Rectal smooth muscle tissue (tissue), 1 donor: ENCODE results near the gene PLA2G12B.

Source experiments
- H3K27ac ChIP-seq: one replicate; pipeline ENCODE4 v1.7.0; 2013; ENCODE audit warnings: low read depth, low read length, inconsistent platforms
- H3K27me3 ChIP-seq: one replicate; pipeline ENCODE4 v1.7.0; 2013; ENCODE audit warnings: low read length; ENCODE audit not compliant: control insufficient read depth, insufficient read depth
- H3K36me3 ChIP-seq: one replicate; pipeline ENCODE4 v1.7.0; 2013; ENCODE audit warnings: low read length; ENCODE audit not compliant: control insufficient read depth, insufficient read depth
- H3K4me1 ChIP-seq: one replicate; pipeline ENCODE4 v1.7.0; 2013; ENCODE audit warnings: low read length; ENCODE audit not compliant: control insufficient read depth, insufficient read depth
- H3K4me3 ChIP-seq: one replicate; pipeline ENCODE4 v1.7.0; 2013; ENCODE audit warnings: low read length
- H3K9ac ChIP-seq: one replicate; pipeline ENCODE4 v1.7.0; 2013; ENCODE audit warnings: low read length

The PLA2G12B gene

DNA sequence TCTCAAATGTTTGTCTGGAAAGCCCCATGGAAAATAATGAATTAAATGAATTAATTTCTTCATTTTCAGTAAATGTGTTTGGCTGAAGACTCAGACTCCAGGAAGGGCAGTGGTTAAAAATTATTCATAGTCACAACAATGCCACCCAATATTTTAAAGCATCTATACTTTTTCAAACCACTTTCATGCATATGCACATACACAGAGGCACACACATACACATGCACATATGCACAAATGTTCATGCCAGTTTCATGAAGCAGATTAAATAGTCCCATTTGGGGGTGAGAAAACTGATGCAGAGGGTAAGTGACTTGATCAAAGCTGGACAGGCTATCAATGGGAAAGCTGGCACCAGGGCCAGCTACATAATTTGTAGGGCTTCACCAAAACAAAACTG is 1.4 kb upstream of the PLA2G12B start:
- Histone ChIP-seq H3K4me1 (no peaks in the 10 kb centered on the region), H3K4me3 (no peak overlapping the region), H3K36me3 (no peaks in the 10 kb centered on the region), H3K27me3 (no peaks in the 10 kb centered on the region), H3K9ac (no peak overlapping the region), H3K27ac (no peak overlapping the region)

DNA sequence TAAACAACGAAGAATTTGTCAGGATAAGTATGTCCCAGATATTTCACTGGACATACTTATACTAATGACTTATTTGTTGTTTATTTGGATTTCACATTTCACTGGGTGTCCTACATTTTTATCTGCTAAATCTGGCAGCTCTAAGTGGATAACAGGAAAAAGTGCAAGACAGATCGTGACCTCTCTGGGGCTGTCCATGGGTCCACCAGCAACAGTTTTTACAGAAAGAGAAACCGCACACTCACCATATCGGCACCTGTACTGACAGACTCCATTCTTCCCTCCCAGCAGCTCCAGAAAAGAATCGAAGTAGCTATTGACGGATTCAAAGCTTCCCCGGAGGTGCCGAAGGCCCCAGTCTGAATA is 393 bp downstream of the PLA2G12B start:
- no peaks in the 10 kb centered on the region for H3K36me3 ChIP-seq
- H3K4me3 ChIP-seq: no peak overlapping the region
- H3K27me3 ChIP-seq: no peaks in the 10 kb centered on the region
- H3K9ac ChIP-seq: no peak overlapping the region
- H3K27ac ChIP-seq: no peak overlapping the region
- H3K4me1 ChIP-seq: no peaks in the 10 kb centered on the region

DNA sequence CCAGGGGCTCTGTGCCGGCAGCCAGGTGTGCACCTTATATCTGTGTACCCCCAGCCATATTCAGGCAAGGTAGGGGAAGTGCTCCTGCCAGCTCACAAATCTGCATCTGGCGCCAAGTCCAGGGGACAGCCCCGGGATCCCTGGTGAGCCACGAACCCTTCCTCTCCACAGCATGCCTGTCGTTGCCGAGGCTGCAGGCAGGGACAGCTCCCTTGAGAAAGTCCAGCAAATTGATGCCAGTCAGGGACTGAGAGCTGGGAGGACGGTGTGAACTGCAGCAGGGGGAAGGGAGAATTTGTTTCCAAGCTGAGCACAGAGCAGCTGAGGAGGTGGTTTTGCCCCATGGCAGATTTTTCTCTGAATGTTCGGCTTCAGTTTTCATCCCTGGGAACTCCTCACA is 919 bp downstream of the PLA2G12B start:
- no peaks in the 10 kb centered on the region for H3K4me1 ChIP-seq
- H3K4me3 ChIP-seq: no peak overlapping the region
- no peak overlapping the region for H3K27ac ChIP-seq
- H3K36me3 ChIP-seq: no peaks in the 10 kb centered on the region
- no peak overlapping the region for H3K9ac ChIP-seq
- no peaks in the 10 kb centered on the region for H3K27me3 ChIP-seq

DNA sequence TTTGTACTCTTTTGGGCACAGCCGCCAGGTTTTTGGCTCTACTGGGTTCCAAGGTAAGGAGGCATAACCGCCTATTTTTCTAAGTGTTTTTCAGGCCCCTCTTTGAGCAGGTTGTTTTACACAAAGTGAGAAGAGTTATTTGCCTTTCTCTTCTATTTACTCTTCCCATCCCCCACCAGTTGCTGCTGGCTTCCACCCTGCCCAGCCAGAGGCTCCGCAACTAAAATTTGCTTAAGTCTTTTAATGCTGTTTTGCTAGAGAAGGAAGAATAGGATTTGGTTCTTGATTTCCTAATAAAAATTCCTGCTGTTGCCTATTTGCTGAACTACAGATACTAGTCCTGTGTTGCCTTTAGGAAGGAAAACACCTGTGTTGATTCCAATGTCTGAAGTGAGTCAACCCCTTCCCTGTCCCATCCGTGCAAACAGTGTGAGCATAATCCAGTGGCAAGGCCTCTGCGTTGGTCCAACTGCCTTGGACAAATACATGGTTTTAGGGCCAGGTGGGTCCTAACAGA is 1.9 kb downstream of the PLA2G12B start:
- Histone ChIP-seq H3K27me3 (no peaks in the 10 kb centered on the region), H3K36me3 (no peaks in the 10 kb centered on the region), H3K9ac (no peak overlapping the region), H3K27ac (no peak overlapping the region), H3K4me1 (no peaks in the 10 kb centered on the region), H3K4me3 (no peak overlapping the region)

DNA sequence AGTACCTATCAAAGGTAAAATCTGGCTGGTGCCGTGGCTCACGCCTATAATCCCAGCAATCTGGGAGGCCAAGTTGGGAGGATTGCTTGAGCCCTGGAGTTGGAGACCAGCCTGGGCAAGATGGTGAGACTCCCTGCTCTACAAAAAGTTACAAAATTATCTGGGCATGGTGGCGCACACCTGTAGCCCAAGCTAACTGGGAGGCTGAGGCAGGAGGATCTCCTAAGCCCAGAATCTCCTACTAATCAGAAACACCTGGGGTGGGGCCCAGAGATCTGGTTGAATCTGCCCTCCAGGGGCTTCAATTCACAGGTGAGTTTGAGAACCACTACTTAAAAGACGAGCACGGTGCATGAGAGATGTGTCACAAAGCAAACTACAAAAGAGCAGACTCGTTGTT is 2.4 kb downstream of the PLA2G12B start:
- H3K4me3 ChIP-seq: no peak overlapping the region
- no peaks in the 10 kb centered on the region for H3K36me3 ChIP-seq
- no peak overlapping the region for H3K27ac ChIP-seq
- H3K9ac ChIP-seq: no peak overlapping the region
- no peaks in the 10 kb centered on the region for H3K4me1 ChIP-seq
- no peaks in the 10 kb centered on the region for H3K27me3 ChIP-seq

DNA sequence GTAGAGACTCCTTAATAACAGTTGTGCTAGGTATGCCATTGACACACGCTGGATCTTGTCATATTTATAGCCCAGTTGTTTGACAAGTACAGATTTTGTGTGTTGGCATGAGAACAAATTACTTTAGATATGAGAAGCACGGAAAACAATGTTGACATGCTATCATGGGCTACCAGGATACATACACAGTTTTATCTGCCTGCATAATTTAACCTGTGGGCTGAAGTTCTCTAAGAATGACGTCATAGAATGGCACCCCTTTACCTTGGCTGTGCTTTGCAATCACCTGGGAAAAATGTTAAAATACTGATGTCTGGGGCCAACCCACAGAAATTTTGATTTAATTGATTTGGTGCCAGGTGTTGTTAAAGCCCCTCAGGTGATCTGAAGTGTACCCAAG is 2.8 kb downstream of the PLA2G12B start:
- Histone ChIP-seq H3K27me3 (no peaks in the 10 kb centered on the region), H3K4me3 (no peak overlapping the region), H3K27ac (no peak overlapping the region), H3K36me3 (no peaks in the 10 kb centered on the region), H3K4me1 (no peaks in the 10 kb centered on the region), H3K9ac (no peak overlapping the region)

DNA sequence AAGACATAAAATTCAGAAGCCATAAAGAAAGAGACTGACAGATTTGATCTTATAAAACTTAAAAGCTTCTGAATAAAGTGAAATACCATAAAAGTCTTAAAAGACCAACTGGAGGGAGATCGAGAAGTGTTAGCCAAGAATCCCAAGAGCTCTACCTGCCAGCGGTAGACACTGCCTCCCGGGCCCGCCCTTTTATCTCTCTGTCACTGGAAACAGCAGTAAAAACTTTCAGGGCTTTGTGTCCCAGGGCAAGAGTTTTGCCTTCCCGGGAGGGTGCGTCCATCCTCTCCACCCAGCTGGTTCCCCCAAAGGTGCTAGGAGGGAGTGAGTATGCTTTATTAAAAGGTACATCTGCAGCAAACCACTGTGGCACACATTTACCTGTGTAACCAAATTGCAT is 5.8 kb downstream of the PLA2G12B start:
- no peaks in the 10 kb centered on the region for H3K36me3 ChIP-seq
- no peaks in the 10 kb centered on the region for H3K27me3 ChIP-seq
- H3K4me1 ChIP-seq: no peaks in the 10 kb centered on the region
- no peak overlapping the region for H3K9ac ChIP-seq
- no peak overlapping the region for H3K4me3 ChIP-seq
- H3K27ac ChIP-seq: no peak overlapping the region

DNA sequence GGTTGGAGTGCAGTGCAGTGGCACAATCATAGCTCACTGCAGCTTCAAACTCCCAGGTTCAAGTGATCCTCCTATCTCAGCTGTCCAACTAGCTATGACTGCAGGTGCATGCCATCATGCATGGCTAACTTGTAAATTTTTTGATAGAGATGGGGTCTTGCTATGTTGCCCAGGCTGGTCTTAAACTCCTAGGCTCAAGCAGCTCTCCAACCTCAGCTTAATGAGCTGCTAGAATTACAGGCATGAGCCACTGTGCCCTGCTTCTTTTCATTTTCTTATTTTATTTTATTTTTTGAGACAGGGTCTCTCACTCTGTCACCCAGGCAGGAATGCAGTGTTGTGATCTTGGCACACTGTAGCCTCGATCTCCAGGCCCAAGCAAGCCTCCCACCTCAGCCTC is 7.6 kb downstream of the PLA2G12B start:
- no peaks in the 10 kb centered on the region for H3K4me1 ChIP-seq
- no peaks in the 10 kb centered on the region for H3K27me3 ChIP-seq
- H3K36me3 ChIP-seq: no peaks in the 10 kb centered on the region
- no peak overlapping the region for H3K4me3 ChIP-seq
- H3K9ac ChIP-seq: no peak overlapping the region
- H3K27ac ChIP-seq: no peak overlapping the region

DNA sequence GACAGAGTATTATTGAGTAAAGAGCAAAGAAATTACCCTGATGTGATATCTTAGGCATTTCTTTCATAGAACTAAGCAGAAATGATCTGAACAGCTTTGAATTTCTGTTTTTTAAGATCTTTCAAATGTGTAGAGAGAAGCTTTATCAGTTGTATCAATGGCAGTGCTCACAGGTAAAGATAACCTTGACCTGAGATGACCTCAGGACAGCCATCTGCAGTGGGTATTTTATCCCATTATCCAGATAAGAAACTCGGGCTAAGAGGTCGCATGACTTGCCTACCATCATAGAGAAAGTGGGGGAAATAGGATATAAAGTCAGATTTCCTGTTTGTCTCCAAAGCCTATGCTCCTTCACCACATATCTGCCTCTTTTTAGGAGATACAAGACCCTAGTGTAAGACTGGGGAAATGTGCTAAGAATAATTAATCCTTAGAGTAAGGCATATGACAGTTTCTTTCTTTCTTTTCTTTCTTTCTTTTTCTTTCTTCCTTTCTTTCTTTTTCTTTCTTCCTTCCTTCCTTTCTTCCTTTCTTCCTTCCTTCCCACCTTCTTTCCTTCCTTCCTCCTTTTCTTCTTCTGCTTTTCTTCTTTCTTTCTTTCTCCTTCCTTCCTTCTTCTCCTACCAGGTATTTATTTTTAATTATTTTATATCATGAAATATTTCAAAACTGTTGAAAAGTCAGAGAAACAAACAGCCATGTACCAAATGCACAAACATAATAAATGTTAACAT is 10.9 kb downstream of the PLA2G12B start:
- no peaks in the 10 kb centered on the region for H3K27me3 ChIP-seq
- no peak overlapping the region for H3K27ac ChIP-seq
- H3K9ac ChIP-seq: no peak overlapping the region
- no peaks in the 10 kb centered on the region for H3K4me1 ChIP-seq
- H3K36me3 ChIP-seq: no peaks in the 10 kb centered on the region
- H3K4me3 ChIP-seq: no peak overlapping the region

DNA sequence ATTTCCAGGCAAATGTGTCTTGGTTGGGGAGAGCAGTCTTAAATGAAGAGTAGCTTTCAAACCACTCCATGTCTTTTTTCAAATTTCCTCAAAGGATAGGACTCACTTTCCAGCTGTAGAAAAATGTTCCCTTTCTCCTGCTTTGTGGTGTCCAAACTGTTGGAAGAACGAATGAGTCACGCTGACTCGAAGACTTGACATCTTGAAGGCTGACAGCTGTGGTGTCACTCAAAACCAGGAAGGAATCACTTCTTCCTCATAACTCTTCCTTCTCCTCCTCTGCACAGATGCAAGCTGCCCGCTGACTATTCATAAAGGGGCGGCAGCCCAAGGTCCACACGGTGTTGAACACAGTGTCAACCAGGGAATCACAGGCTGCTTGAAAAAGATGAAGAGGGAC is 19.2 kb downstream of the PLA2G12B start:
- H3K27ac ChIP-seq: no peak overlapping the region
- H3K4me3 ChIP-seq: no peak overlapping the region
- H3K4me1 ChIP-seq: no peaks in the 10 kb centered on the region
- H3K27me3 ChIP-seq: no peaks in the 10 kb centered on the region
- no peaks in the 10 kb centered on the region for H3K36me3 ChIP-seq
- no peak overlapping the region for H3K9ac ChIP-seq

DNA sequence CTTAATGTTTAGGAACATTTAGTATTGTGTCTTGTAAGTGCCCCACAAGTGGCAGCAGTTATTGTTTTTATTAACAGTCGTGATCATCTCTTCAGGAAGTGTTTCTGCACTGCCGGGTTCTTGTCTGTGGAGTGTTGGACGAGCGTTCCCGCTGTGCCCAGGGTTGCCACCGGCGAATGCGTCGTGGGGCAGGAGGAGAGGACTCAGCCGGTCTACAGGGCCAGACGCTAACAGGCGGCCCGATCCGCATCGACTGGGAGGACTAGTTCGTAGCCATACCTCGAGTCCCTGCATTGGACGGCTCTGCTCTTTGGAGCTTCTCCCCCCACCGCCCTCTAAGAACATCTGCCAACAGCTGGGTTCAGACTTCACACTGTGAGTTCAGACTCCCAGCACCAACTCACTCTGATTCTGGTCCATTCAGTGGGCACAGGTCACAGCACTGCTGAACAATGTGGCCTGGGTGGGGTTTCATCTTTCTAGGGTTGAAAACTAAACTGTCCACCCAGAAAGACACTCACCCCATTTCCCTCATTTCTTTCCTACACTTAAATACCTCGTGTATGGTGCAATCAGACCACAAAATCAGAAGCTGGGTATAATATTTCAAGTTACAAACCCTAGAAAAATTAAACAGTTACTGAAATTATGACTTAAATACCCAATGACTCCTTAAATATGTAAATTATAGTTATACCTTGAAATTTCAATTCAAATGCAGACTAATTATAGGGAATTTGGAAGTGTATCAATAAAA is 22.2 kb downstream of the PLA2G12B start:
- Histone ChIP-seq H3K36me3 (no peaks in the 10 kb centered on the region), H3K9ac (no peak overlapping the region), H3K4me1 (no peaks in the 10 kb centered on the region), H3K27ac (no peak overlapping the region), H3K27me3 (no peaks in the 10 kb centered on the region), H3K4me3 (no peak overlapping the region)

DNA sequence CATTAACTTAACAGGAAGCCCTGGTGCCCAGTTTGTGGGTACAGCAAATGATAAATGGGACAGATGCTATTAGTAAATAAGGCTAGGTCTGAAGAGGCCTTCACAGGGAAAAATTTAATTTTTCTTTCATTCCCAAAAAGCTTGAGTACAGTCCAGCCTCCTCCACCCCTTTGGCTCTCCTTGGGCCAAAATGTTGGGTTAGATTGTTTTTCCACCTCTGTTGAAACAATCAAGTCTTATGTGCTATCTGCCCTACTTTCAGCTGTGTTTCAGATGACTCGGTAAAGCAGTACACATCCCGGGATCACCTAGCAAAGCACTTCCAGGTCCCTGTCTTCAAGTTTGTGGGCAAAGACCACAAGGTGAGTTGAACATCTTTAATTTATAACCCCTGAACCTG is 24.3 kb downstream of the PLA2G12B start:
- no peaks in the 10 kb centered on the region for H3K27me3 ChIP-seq
- H3K9ac ChIP-seq: no peak overlapping the region
- H3K4me3 ChIP-seq: no peak overlapping the region
- H3K27ac ChIP-seq: no peak overlapping the region
- no peaks in the 10 kb centered on the region for H3K4me1 ChIP-seq
- H3K36me3 ChIP-seq: no peaks in the 10 kb centered on the region

DNA sequence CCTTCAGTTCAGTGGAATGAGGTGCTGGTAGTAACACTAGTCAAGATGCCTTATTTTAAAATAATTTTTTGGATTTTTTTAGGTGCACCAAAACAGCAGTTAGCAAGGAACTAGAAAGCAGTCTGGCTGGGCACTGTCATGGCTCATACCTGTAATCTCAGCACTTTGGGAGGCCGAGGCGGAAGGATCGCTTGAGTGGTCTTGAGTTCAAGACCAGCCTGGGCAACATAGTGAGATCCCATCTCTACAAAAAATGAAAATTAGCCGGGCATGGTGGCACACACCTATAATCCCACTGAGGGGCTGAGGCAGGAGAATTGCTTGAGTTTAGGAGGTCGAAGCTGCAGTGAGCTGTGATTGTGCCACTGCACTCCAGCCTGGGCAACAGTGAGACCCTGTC is 25.8 kb downstream of the PLA2G12B start:
- Histone ChIP-seq H3K27ac (no peak overlapping the region), H3K27me3 (no peaks in the 10 kb centered on the region), H3K9ac (no peak overlapping the region), H3K36me3 (no peaks in the 10 kb centered on the region), H3K4me3 (no peak overlapping the region), H3K4me1 (no peaks in the 10 kb centered on the region)
